Trophoblast cell (in vitro differentiated cells and primary cell): ENCODE data around the gene PHLDB2.

Experiments
- DNase-seq, 2 donors: peaks; one replicate each; pipeline ENCODE4 v3.0.0-alpha.2; 2016
- H2AFZ ChIP-seq: 2 replicates; pipeline ENCODE4 v1.6.1; 2013; ENCODE audit warnings: low read length, moderate library complexity, mild to moderate bottlenecking; ENCODE audit not compliant: insufficient read depth, poor library complexity
- H2AK5ac ChIP-seq: 2 replicates; pipeline ENCODE4 v1.6.1; 2013; ENCODE audit warnings: mild to moderate bottlenecking, low read length
- H2BK120ac ChIP-seq: 2 replicates; pipeline ENCODE4 v1.6.1; 2013; ENCODE audit warnings: low read length, mild to moderate bottlenecking, moderate library complexity; ENCODE audit not compliant: insufficient read depth, poor library complexity
- H2BK12ac ChIP-seq: 2 replicates; pipeline ENCODE4 v1.6.1; 2013; ENCODE audit warnings: mild to moderate bottlenecking, low read length, moderate library complexity
- H2BK5ac ChIP-seq: 2 replicates; pipeline ENCODE4 v1.6.1; 2013; ENCODE audit warnings: low read length, low read depth, moderate library complexity, mild to moderate bottlenecking; ENCODE audit not compliant: poor library complexity
- H3K14ac ChIP-seq: 2 replicates; pipeline ENCODE4 v1.6.1; 2013; ENCODE audit warnings: mild to moderate bottlenecking, low read length
- H3K18ac ChIP-seq: 2 replicates; pipeline ENCODE4 v1.6.1; 2013; ENCODE audit warnings: mild to moderate bottlenecking, low read length
- H3K23ac ChIP-seq: 2 replicates; pipeline ENCODE4 v1.6.1; 2013; ENCODE audit warnings: low read length
- H3K27ac ChIP-seq: 2 replicates; pipeline ENCODE4 v1.5.1; 2013; ENCODE audit warnings: low read depth, mild to moderate bottlenecking, inconsistent platforms, low read length, moderate library complexity
- H3K27me3 ChIP-seq: 2 replicates; pipeline ENCODE4 v1.6.1; 2013; ENCODE audit warnings: inconsistent platforms, mild to moderate bottlenecking, low read length, moderate library complexity; ENCODE audit not compliant: insufficient read depth
- H3K36me3 ChIP-seq, 2 experiments: 1 replicate in 1 of 2; 2 replicates in 1 of 2; pipeline ENCODE4 v1.6.1; 2013; ENCODE audit warnings: low read length in 2 of 2, mild to moderate bottlenecking in 2 of 2, moderate library complexity in 1 of 2; ENCODE audit not compliant: insufficient read depth in 2 of 2, control insufficient read depth in 1 of 2
- H3K4ac ChIP-seq: 2 replicates; pipeline ENCODE4 v1.6.1; 2013; ENCODE audit warnings: low read depth, mild to moderate bottlenecking, low read length, moderate library complexity
- H3K4me1 ChIP-seq, 2 experiments: 1 replicate in 1 of 2; 2 replicates in 1 of 2; pipeline ENCODE4 v1.6.1; 2013; ENCODE audit warnings: low read length in 2 of 2, mild to moderate bottlenecking in 2 of 2, moderate library complexity in 1 of 2; ENCODE audit not compliant: insufficient read depth in 2 of 2, control insufficient read depth in 1 of 2
- H3K4me2 ChIP-seq: 2 replicates; pipeline ENCODE4 v1.6.1; 2013; ENCODE audit warnings: inconsistent platforms, mild to moderate bottlenecking, low read length, moderate library complexity
- H3K4me3 ChIP-seq: 2 replicates; pipeline ENCODE4 v1.5.1; 2013; ENCODE audit warnings: mild to moderate bottlenecking, low read depth, low read length, inconsistent platforms
- H3K79me1 ChIP-seq: one replicate; pipeline ENCODE4 v1.6.1; 2013; ENCODE audit warnings: low read length
- H3K79me2 ChIP-seq: 2 replicates; pipeline ENCODE4 v1.6.1; 2013; ENCODE audit warnings: low read length, mild to moderate bottlenecking; ENCODE audit not compliant: control insufficient read depth, insufficient read depth, poor library complexity
- H3K9ac ChIP-seq: 2 replicates; pipeline ENCODE4 v1.6.1; 2013; ENCODE audit warnings: mild to moderate bottlenecking, low read length
- H3K9me3 ChIP-seq: 2 replicates; pipeline ENCODE4 v1.6.1; 2013; ENCODE audit warnings: low read depth, mild to moderate bottlenecking, control low read depth, inconsistent platforms, low read length; ENCODE audit not compliant: insufficient read depth
- H4K12ac ChIP-seq: 2 replicates; pipeline ENCODE4 v1.6.1; 2013; ENCODE audit warnings: low read depth, mild to moderate bottlenecking, low read length, moderate library complexity
- H4K8ac ChIP-seq: 2 replicates; pipeline ENCODE4 v1.6.1; 2013; ENCODE audit warnings: low read depth, mild to moderate bottlenecking, low read length, moderate library complexity
- H4K91ac ChIP-seq: one replicate; pipeline ENCODE4 v1.6.1; 2013; ENCODE audit warnings: low read depth, mild to moderate bottlenecking, low read length, moderate library complexity
- WGBS: extraction: QIAGEN DNeasy Blood & Tissue Kit; methylation state at CpG from one replicate; pipeline ENCODE4 v1.1.7; 2013; ENCODE audit warnings: missing lambda C conversion rate; ENCODE audit not compliant: insufficient read length, insufficient coverage; ENCODE audit errors: extremely low coverage; 5-methylcytosine and 5-hydroxymethylcytosine counted together

Gene PHLDB2

GRCh38 chr3:111963424-111963823 is 104.4 kb downstream of the PHLDB2 start:
- Histone ChIP-seq H3K4me2 (no peak overlapping the region), H2AFZ (no peak overlapping the region), H4K91ac (no peak overlapping the region), H2BK120ac (no peak overlapping the region), H3K27ac (no peak overlapping the region), H3K18ac (no peak overlapping the region), H3K23ac (no peak overlapping the region), H3K79me1 (no peaks in the 10 kb centered on the region), H3K4me1 (no peaks in the 10 kb centered on the region), H4K8ac (no peak overlapping the region), H3K27me3 (no peaks in the 10 kb centered on the region), H3K4me3 (no peak overlapping the region), H2AK5ac (no peak overlapping the region), H3K79me2 (no peaks in the 10 kb centered on the region), H3K14ac (no peak overlapping the region), H3K36me3 (peaks cover 7 to 18% of the 10 kb centered on the region in 2 experiments), H4K12ac (no peak overlapping the region), H2BK12ac (no peak overlapping the region), H3K9me3 (no peaks in the 10 kb centered on the region), H2BK5ac (no peak overlapping the region), H3K9ac (no peak overlapping the region), H3K4ac (no peak overlapping the region)
- no CpG with 5 or more reads among the region's 1 CpG for WGBS
- peak in 1 of 2 donors; percentile 34 for DNase-seq

GRCh38 chr3:111965484-111965883 is 106.4 kb downstream of the PHLDB2 start:
- no peak overlapping the region for H4K8ac ChIP-seq
- no CpG with 5 or more reads among the region's 2 CpGs for WGBS

GRCh38 chr3:111967068-111967467 is 108.0 kb downstream of the PHLDB2 start:
- Histone ChIP-seq H3K18ac (no peak overlapping the region), H3K4me3 (no peak overlapping the region), H3K4me1 (no peaks in the 10 kb centered on the region), H2AK5ac (no peak overlapping the region), H3K4me2 (no peak overlapping the region), H2BK12ac (no peak overlapping the region), H2BK120ac (no peak overlapping the region), H2BK5ac (no peak overlapping the region), H4K91ac (no peak overlapping the region), H3K9ac (no peak overlapping the region), H3K23ac (no peak overlapping the region), H3K4ac (no peak overlapping the region), H3K9me3 (no peaks in the 10 kb centered on the region), H2AFZ (no peak overlapping the region), H4K8ac (no peak overlapping the region), H3K14ac (no peak overlapping the region), H4K12ac (no peak overlapping the region), H3K36me3 (peaks cover 8 to 16% of the 10 kb centered on the region in 2 experiments), H3K79me2 (no peaks in the 10 kb centered on the region), H3K79me1 (no peaks in the 10 kb centered on the region), H3K27ac (no peak overlapping the region), H3K27me3 (no peaks in the 10 kb centered on the region)
- DNase-seq: no peak
- WGBS: no CpG with 5 or more reads among the region's 3 CpGs

More at GRCh38 chr3:111965484-111965883, 106.4 kb downstream of the PHLDB2 start:
- Histone ChIP-seq H2AFZ (no peak overlapping the region), H3K14ac (no peak overlapping the region), H3K79me2 (no peaks in the 10 kb centered on the region), H3K79me1 (no peaks in the 10 kb centered on the region), H2BK120ac (no peak overlapping the region), H4K12ac (no peak overlapping the region), H3K27ac (no peak overlapping the region), H3K23ac (no peak overlapping the region), H3K18ac (no peak overlapping the region), H3K4me2 (no peak overlapping the region), H3K4me3 (no peak overlapping the region), H3K4me1 (no peaks in the 10 kb centered on the region), H3K27me3 (no peaks in the 10 kb centered on the region), H2BK5ac (no peak overlapping the region), H4K91ac (no peak overlapping the region), H3K9ac (no peak overlapping the region), H2BK12ac (no peak overlapping the region), H3K4ac (no peak overlapping the region), H3K9me3 (no peaks in the 10 kb centered on the region), H3K36me3 (peaks cover 6 to 16% of the 10 kb centered on the region in 2 experiments), H2AK5ac (no peak overlapping the region)
- no peak for DNase-seq

- Histone ChIP-seq H3K4me2 (no peak overlapping the region), H3K9me3 (no peaks in the 10 kb centered on the region), H2AFZ (no peak overlapping the region), H3K9ac (no peak overlapping the region), H3K79me2 (no peaks in the 10 kb centered on the region), H3K27me3 (no peaks in the 10 kb centered on the region), H4K12ac (no peak overlapping the region), H2BK5ac (no peak overlapping the region), H4K91ac (no peak overlapping the region), H3K4me3 (no peak overlapping the region), H3K23ac (no peak overlapping the region), H3K14ac (no peak overlapping the region), H3K18ac (no peak overlapping the region), H2AK5ac (no peak overlapping the region), H3K4me1 (no peaks in the 10 kb centered on the region), H3K4ac (no peak overlapping the region), H3K27ac (no peak overlapping the region), H3K36me3 (peaks cover 4 to 15% of the 10 kb centered on the region in 2 experiments), H3K79me1 (no peaks in the 10 kb centered on the region), H2BK12ac (no peak overlapping the region), H4K8ac (no peak overlapping the region), H2BK120ac (no peak overlapping the region)
- no CpG with 5 or more reads among the region's 8 CpGs for WGBS
- peak; percentile 83 to 95 for DNase-seq
Measured at GRCh38 chr3:111967651-111968274, 108.7 kb downstream of the PHLDB2 start.
